Activated CD4-positive, alpha-beta memory T cell treated with anti-CD3 and anti-CD28 coated beads, Interleukin-2, amount 10 ng/mL, durations not matched to agents 7 days and 5 days (primary cell): ENCODE data around the gene MICAL2. TPM values are rescaled to one million over a fixed set of nuclear protein-coding genes. Genes with fewer than 3 reads are reported as not detected.

Experiments used
- CTCF ChIA-PET: fragments of 350-600 bp; sonication (Branson Sonifier 250); formaldehyde crosslinking; loops from one replicate; lab custom pipeline; 2021; ENCODE audit warnings: antibody characterized with exemption, inconsistent platforms; lab: Charles Lee
- POLR2A ChIA-PET: fragments of 350-600 bp; sonication (Branson Sonifier 250); formaldehyde crosslinking; loops from one replicate; lab custom pipeline; 2021; ENCODE audit warnings: antibody characterized with exemption; lab: Charles Lee
- DNase-seq: peaks from one replicate; pipeline ENCODE4 v3.0.0-alpha.2; 2020
- H3K27ac Mint-ChIP-seq: one replicate; pipeline ENCODE4 v1.8.0; 2021; ENCODE audit warnings: mild to moderate bottlenecking, mixed read lengths
- H3K27me3 Mint-ChIP-seq: one replicate; pipeline ENCODE4 v1.8.0; 2021; ENCODE audit warnings: mixed read lengths
- H3K36me3 Mint-ChIP-seq: one replicate; pipeline ENCODE4 v1.8.0; 2021; ENCODE audit warnings: low read depth, mixed read lengths
- H3K4me1 Mint-ChIP-seq: one replicate; pipeline ENCODE4 v1.8.0; 2021; ENCODE audit warnings: mixed read lengths
- H3K4me3 Mint-ChIP-seq: one replicate; pipeline ENCODE4 v1.8.0; 2021; ENCODE audit warnings: mild to moderate bottlenecking, mixed read lengths
- H3K9me3 Mint-ChIP-seq: one replicate; pipeline ENCODE4 v1.8.0; 2021; ENCODE audit warnings: mixed read lengths
- total RNA-seq, 2 experiments: library from RNA; stranded (reverse); gene quantifications; one replicate each; pipeline ENCODE4 v1.2.3, GENCODE V29; 2021

Gene MICAL2, protein sequence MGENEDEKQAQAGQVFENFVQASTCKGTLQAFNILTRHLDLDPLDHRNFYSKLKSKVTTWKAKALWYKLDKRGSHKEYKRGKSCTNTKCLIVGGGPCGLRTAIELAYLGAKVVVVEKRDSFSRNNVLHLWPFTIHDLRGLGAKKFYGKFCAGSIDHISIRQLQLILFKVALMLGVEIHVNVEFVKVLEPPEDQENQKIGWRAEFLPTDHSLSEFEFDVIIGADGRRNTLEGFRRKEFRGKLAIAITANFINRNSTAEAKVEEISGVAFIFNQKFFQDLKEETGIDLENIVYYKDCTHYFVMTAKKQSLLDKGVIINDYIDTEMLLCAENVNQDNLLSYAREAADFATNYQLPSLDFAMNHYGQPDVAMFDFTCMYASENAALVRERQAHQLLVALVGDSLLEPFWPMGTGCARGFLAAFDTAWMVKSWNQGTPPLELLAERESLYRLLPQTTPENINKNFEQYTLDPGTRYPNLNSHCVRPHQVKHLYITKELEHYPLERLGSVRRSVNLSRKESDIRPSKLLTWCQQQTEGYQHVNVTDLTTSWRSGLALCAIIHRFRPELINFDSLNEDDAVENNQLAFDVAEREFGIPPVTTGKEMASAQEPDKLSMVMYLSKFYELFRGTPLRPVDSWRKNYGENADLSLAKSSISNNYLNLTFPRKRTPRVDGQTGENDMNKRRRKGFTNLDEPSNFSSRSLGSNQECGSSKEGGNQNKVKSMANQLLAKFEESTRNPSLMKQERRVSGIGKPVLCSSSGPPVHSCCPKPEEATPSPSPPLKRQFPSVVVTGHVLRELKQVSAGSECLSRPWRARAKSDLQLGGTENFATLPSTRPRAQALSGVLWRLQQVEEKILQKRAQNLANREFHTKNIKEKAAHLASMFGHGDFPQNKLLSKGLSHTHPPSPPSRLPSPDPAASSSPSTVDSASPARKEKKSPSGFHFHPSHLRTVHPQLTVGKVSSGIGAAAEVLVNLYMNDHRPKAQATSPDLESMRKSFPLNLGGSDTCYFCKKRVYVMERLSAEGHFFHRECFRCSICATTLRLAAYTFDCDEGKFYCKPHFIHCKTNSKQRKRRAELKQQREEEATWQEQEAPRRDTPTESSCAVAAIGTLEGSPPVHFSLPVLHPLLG
- 100 to 1,000 TPM; 135 to 143 TPM for total RNA-seq

DNA sequence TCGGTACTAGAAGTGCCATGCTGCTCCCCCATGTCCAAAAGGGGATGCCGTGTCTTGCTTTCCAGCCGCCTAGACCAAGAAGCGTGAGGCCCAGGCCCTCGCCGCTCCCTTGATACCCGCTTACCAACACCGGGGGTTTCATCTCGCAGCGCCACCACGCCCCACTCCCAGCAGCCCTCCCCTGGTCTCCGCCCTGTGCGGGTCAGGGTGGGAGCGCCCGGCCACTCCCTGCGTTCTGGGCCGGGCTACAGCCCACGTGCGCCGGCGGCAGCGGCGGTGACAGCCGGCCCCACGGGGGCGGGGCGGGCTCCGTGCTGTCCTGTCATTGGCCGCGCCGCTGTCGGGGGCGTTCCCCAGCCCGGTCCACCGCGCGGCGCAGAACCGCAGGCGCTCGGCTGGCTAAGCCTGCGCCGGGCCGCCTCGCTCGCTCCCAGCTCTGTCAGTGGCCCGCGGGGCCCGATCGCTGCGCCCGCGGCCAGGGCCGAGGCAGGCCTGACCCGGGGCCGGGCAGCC lies at the start of gene MICAL2:
MICAL2 (plus strand) TSS at position 390 of the 513 bp plus-strand sequence. CDS start 51,566 bp downstream, outside the sequence.
- no peaks in the 10 kb centered on the region for H3K9me3 Mint-ChIP-seq
- peak within 1 kb of the TSS; percentile 82 for H3K4me3 Mint-ChIP-seq
- ChIA-PET POLR2A (interaction anchor here (0.7 to 6.5 kb wide), 21 partner anchors 11 to 129 kb away, joined by 3 to 117 read pairs (median 5); no protein-coding TSS in a partner anchor), CTCF (interaction anchor here (1.0 to 2.2 kb wide), 7 partner anchors 11 to 125 kb away, joined by 3 to 11 read pairs (median 5); no protein-coding TSS in a partner anchor)
- no peaks in the 10 kb centered on the region for H3K27me3 Mint-ChIP-seq
- peak within 1 kb of the TSS; percentile 97 for H3K27ac Mint-ChIP-seq
- peaks cover 10% of the 10 kb centered on the region for H3K36me3 Mint-ChIP-seq
- H3K4me1 Mint-ChIP-seq, result peaks cover 63% of the 10 kb centered on the region
- DNase-seq, result peak; percentile 89

DNA sequence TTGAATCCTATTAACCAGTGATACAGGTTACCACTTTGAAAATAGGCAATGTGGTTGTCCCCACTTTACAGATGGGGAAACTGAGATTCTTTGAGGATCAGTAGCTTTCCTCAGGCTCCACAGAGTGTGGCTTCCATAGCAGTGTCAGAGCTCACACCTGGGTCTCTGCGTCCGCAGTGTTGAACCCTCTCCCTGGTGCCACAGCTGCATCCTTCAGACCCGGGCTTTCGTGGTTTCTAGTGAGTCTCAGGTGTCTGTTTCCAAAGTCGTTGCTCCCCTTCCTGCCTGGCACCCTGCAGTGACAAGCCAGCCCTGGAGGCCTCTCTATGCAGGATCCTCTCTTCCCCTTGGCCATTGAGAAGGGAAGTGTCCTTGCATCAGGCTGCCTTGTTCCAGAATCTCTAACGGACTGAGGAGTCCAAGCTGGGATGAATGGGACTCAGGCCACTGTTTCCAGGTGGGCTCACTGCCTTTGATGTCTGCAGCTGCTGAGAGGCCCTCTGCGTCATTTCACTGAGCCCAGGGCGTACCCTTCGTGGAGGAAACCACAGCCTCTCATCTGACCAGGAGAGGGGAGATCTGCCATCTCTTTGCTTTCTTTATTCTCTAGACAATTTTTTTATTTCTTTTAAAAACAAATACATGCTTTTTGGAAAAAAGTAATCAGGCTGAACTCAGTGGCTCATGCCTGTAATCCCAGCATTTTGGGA lies 48.4 kb upstream of the MICAL2 start:
- Mint-ChIP-seq H3K9me3 (peaks cover 15% of the 10 kb centered on the region), H3K36me3 (peaks cover 3% of the 10 kb centered on the region), H3K4me3 (no peak overlapping the region), H3K4me1 (peaks cover 13% of the 10 kb centered on the region), H3K27ac (no peak overlapping the region), H3K27me3 (peaks cover 5% of the 10 kb centered on the region)
- POLR2A ChIA-PET, result interaction anchor here (0.6 to 2.1 kb wide), 3 partner anchors 9 to 174 kb away, joined by 3 to 7 read pairs (median 3); no protein-coding TSS in a partner anchor
- CTCF ChIA-PET, result interaction anchor here (1.3 to 2.2 kb wide), 2 partner anchors 24 to 219 kb away, joined by 3 to 7 read pairs; no protein-coding TSS in a partner anchor
- DNase-seq, result no peak

DNA sequence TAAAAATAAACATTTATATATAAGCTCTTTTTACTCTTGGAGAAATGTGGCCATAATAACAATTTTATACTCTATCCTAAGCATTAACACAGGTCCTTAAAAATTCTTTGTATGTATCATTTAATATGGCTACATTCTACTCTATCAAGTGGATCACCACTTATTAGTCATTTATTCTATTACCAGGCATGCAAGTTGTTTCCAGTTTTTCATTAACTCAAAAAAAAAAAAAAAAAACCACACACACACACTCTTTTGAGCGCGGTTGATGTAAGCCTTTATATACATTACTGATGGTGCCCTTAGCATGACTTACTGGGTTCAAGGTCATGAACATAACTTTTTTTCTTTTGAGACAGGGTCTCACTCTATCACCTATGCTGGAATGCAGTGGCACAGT lies 47.1 kb upstream of the MICAL2 start:
- CTCF ChIA-PET, result interaction anchor here (0.7 to 2.2 kb wide), 4 partner anchors 19 to 218 kb away, joined by 3 to 7 read pairs (median 3); no protein-coding TSS in a partner anchor
- no peak for DNase-seq
- peaks cover 8% of the 10 kb centered on the region for H3K27me3 Mint-ChIP-seq
- H3K4me1 Mint-ChIP-seq, result peaks cover 13% of the 10 kb centered on the region
- H3K9me3 Mint-ChIP-seq, result peaks cover 6% of the 10 kb centered on the region
- POLR2A ChIA-PET, result interaction anchor here (0.9 to 2.1 kb wide), 2 partner anchors 23 to 173 kb away, joined by 3 to 7 read pairs; no protein-coding TSS in a partner anchor
- H3K4me3 Mint-ChIP-seq, result no peak overlapping the region
- no peak overlapping the region for H3K27ac Mint-ChIP-seq
- H3K36me3 Mint-ChIP-seq, result no peaks in the 10 kb centered on the region

GRCh38 chr11:12064136-12064953 lies 46.0 kb upstream of the MICAL2 start:
- DNase-seq, result no peak
- H3K9me3 Mint-ChIP-seq, result peaks cover 3% of the 10 kb centered on the region
- H3K36me3 Mint-ChIP-seq, result no peaks in the 10 kb centered on the region
- POLR2A ChIA-PET, result no interaction called here
- H3K27me3 Mint-ChIP-seq, result peaks cover 9% of the 10 kb centered on the region
- H3K27ac Mint-ChIP-seq, result no peak overlapping the region
- H3K4me1 Mint-ChIP-seq, result peaks cover 13% of the 10 kb centered on the region
- no peak overlapping the region for H3K4me3 Mint-ChIP-seq
- CTCF ChIA-PET, result interaction anchor here (1.5 kb wide), 1 partner anchor 172 kb away, joined by 4 read pairs; no protein-coding TSS in a partner anchor

- peaks cover 13% of the 10 kb centered on the region for H3K4me1 Mint-ChIP-seq
- peaks cover 10% of the 10 kb centered on the region for H3K27me3 Mint-ChIP-seq
- POLR2A ChIA-PET, result no interaction called here
- peaks cover 3% of the 10 kb centered on the region for H3K9me3 Mint-ChIP-seq
- CTCF ChIA-PET, result interaction anchor here (1.5 kb wide), 1 partner anchor 171 kb away, joined by 4 read pairs; no protein-coding TSS in a partner anchor
- H3K36me3 Mint-ChIP-seq, result no peaks in the 10 kb centered on the region
- DNase-seq, result no peak
- no peak overlapping the region for H3K4me3 Mint-ChIP-seq
- H3K27ac Mint-ChIP-seq, result no peak overlapping the region
Measured at GRCh38 chr11:12064954-12065280, 45.5 kb upstream of the MICAL2 start.

- Mint-ChIP-seq H3K4me1 (peaks cover 14% of the 10 kb centered on the region), H3K27ac (no peak overlapping the region), H3K36me3 (no peaks in the 10 kb centered on the region), H3K4me3 (no peak overlapping the region), H3K27me3 (peaks cover 10% of the 10 kb centered on the region), H3K9me3 (peaks cover 3% of the 10 kb centered on the region)
- POLR2A ChIA-PET, result no interaction called here
- CTCF ChIA-PET, result interaction anchor here (0.5 to 1.7 kb wide), 3 partner anchors 21 to 79 kb away, joined by 3 to 8 read pairs (median 4); no protein-coding TSS in a partner anchor
- DNase-seq, result no peak
Measured at GRCh38 chr11:12066056-12066798, 44.2 kb upstream of the MICAL2 start.

DNA sequence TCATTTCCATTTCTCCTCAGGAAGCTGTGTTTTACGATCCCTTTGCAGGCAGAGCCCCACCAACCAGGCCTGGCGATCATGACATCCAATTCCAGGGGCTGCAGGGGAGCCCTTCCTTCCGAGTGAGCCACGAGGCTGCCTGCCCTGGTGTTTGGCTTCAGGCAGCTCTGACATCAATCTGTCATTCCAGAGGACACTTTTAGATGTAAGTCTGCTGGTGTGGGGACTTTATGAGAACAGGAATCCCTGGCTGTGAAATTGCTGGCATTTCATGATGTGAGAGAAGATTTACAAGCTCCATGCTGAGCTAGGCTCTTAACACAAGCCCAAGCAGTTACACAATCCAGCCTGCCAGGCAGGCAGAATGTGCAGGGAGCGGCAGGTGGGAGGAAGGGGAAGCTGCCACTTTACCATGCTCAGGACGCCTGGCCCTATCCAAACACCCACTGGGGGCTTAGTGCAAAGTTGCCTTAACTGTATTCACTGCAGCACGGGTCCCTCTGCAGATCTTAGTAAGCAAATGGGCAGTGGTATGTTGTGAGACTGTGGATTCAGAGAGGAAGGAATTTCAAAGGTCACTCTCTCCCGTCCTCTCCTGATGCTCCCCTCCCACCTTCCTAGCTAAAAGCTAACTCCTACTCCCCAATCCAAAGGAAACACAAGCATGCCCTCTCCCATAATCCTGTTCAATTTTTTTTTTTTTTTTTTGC lies 43.4 kb upstream of the MICAL2 start:
- Mint-ChIP-seq H3K4me1 (peaks cover 14% of the 10 kb centered on the region), H3K9me3 (peaks cover 3% of the 10 kb centered on the region), H3K36me3 (no peaks in the 10 kb centered on the region), H3K4me3 (no peak overlapping the region), H3K27me3 (peaks cover 10% of the 10 kb centered on the region), H3K27ac (no peak overlapping the region)
- CTCF ChIA-PET, result interaction anchor here (0.5 to 1.7 kb wide), 5 partner anchors 13 to 79 kb away, joined by 3 to 8 read pairs (median 4); no protein-coding TSS in a partner anchor
- DNase-seq, result no peak
- POLR2A ChIA-PET, result interaction anchor here (0.7 kb wide), 1 partner anchor 806 kb away, joined by 3 read pairs; no protein-coding TSS in a partner anchor

- no peak for DNase-seq
- peaks cover 10% of the 10 kb centered on the region for H3K27me3 Mint-ChIP-seq
- H3K4me3 Mint-ChIP-seq, result no peak overlapping the region
- no peaks in the 10 kb centered on the region for H3K36me3 Mint-ChIP-seq
- peaks cover 3% of the 10 kb centered on the region for H3K9me3 Mint-ChIP-seq
- CTCF ChIA-PET, result interaction anchor here (1.5 to 1.6 kb wide), 2 partner anchors 14 to 20 kb away, joined by 3 to 6 read pairs; no protein-coding TSS in a partner anchor
- POLR2A ChIA-PET, result no interaction called here
- no peak overlapping the region for H3K27ac Mint-ChIP-seq
- peaks cover 9% of the 10 kb centered on the region for H3K4me1 Mint-ChIP-seq
Measured at GRCh38 chr11:12067796-12068357, 42.5 kb upstream of the MICAL2 start.

DNA sequence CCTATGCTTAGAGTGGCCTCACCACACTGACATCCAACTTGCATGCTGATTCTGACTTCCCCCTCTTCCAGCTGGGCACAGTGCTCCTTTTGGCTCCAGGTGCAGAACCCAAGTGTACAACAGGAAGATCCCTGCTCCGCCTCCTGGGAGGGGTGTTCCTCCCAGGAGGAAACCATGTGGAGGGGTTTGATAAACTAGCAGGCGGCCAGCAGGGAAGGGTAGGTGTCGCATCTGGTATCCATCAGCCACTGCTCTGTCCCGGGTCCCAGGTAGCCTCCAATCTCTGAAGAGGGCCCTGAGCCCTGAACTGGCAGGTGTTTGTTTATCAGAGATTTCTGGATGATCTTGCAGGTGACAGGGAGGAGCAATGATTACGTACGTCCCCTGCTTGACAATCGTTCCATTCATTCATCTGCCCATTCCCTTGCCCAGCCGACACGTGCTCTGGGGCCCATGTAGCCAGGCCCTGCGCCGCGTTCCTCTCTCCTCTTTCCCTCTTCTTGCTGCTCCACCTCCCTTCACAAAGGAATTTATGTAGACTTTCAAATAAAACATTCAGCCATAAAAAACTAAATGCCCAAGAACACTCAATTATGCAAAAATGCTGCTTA lies 41.2 kb upstream of the MICAL2 start:
- H3K27ac Mint-ChIP-seq, result no peak overlapping the region
- ChIA-PET CTCF (no interaction called here), POLR2A (no interaction called here)
- no peaks in the 10 kb centered on the region for H3K36me3 Mint-ChIP-seq
- peaks cover 3% of the 10 kb centered on the region for H3K9me3 Mint-ChIP-seq
- peaks cover 10% of the 10 kb centered on the region for H3K27me3 Mint-ChIP-seq
- no peak for DNase-seq
- no peak overlapping the region for H3K4me3 Mint-ChIP-seq
- H3K4me1 Mint-ChIP-seq, result peaks cover 9% of the 10 kb centered on the region
